WTC11 (cell line): ENCODE results near the gene CCDC12. TPM values are rescaled to one million over a fixed set of nuclear protein-coding genes. Genes with fewer than 3 reads are reported as not detected.

Experiments used
- ATAC-seq: fragments of 200-7000 bp; cut with Tn5 transposase; 2 replicates; pipeline ENCODE4 v1.10.0; 2021; ENCODE audit warnings: mild to moderate bottlenecking, moderate library complexity
- CTCF ChIA-PET: fragments of 300-600 bp; sonication (Branson Sonifier 250); formaldehyde crosslinking; loops from one replicate; lab custom pipeline; 2021; ENCODE audit warnings: antibody characterized with exemption; lab: Charles Lee
- POLR2A ChIA-PET: fragments of 350-600 bp; sonication (Branson Sonifier 250); formaldehyde crosslinking; loops from one replicate; lab custom pipeline; 2021; ENCODE audit warnings: antibody characterized with exemption; lab: Charles Lee
- DNase-seq: peaks from one replicate; pipeline ENCODE4 v3.0.0; 2021; ENCODE audit warnings: low spot score
- H3K27ac Mint-ChIP-seq: 2 replicates; pipeline ENCODE4 v1.8.0; 2021; ENCODE audit warnings: mixed read lengths
- H3K27me3 Mint-ChIP-seq: 2 replicates; pipeline ENCODE4 v1.8.0; 2021; ENCODE audit warnings: low read depth, mild to moderate bottlenecking, moderate library complexity, mixed read lengths
- H3K36me3 Mint-ChIP-seq: 2 replicates; pipeline ENCODE4 v1.8.0; 2021; ENCODE audit warnings: mixed read lengths
- H3K4me1 Mint-ChIP-seq: 2 replicates; pipeline ENCODE4 v1.8.0; 2022; ENCODE audit warnings: mixed read lengths
- H3K4me3 Mint-ChIP-seq: 2 replicates; pipeline ENCODE4 v1.8.0; 2021; ENCODE audit warnings: mild to moderate bottlenecking, moderate library complexity, mixed read lengths
- H3K9me3 Mint-ChIP-seq: 2 replicates; pipeline ENCODE4 v1.8.0; 2021; ENCODE audit warnings: mixed read lengths
- ATF1 ChIP-seq: sonication (generic); formaldehyde crosslinking; IDR thresholded peaks from 2 replicates; pipeline ENCODE4 v1.8.1; 2023; ENCODE audit warnings: mild to moderate bottlenecking, moderate library complexity, missing genetic modification reagents
- CREB1 ChIP-seq: sonication (generic); formaldehyde crosslinking; IDR thresholded peaks from 2 replicates; pipeline ENCODE4 v1.8.0; 2023; ENCODE audit warnings: mild to moderate bottlenecking, missing genetic modification reagents
- EMX1 ChIP-seq: fragments of 250-450 bp; sonication (Bioruptor Pico); IDR thresholded peaks from 2 replicates; pipeline ENCODE4 v1.8.0; 2021; ENCODE audit warnings: mild to moderate bottlenecking
- ESRRA ChIP-seq: sonication (generic); formaldehyde crosslinking; IDR thresholded peaks from 2 replicates; pipeline ENCODE4 v1.8.1; 2022; ENCODE audit warnings: mild to moderate bottlenecking, missing genetic modification reagents, borderline replicate concordance
- ETV6 ChIP-seq: sonication (generic); formaldehyde crosslinking; IDR thresholded peaks from 2 replicates; pipeline ENCODE4 v1.8.1; 2022; ENCODE audit warnings: mild to moderate bottlenecking, missing genetic modification reagents
- FOXP1 ChIP-seq: sonication (generic); formaldehyde crosslinking; IDR thresholded peaks from 2 replicates; pipeline ENCODE4 v1.8.0; 2022; ENCODE audit warnings: missing genetic modification reagents, mild to moderate bottlenecking, moderate library complexity, borderline replicate concordance
- NFYB ChIP-seq: sonication (generic); formaldehyde crosslinking; conservative IDR thresholded peaks from 2 replicates; pipeline ENCODE4 v1.8.0; 2022; ENCODE audit warnings: low read depth, missing genetic modification reagents
- NR1H2 ChIP-seq: sonication (generic); formaldehyde crosslinking; IDR thresholded peaks from 2 replicates; pipeline ENCODE4 v1.9.0; 2021; ENCODE audit warnings: mild to moderate bottlenecking, moderate library complexity, missing genetic modification reagents
- OVOL2 ChIP-seq: fragments of 250-450 bp; sonication (Bioruptor Pico); IDR thresholded peaks from 2 replicates; pipeline ENCODE4 v1.9.0; 2021; ENCODE audit warnings: mild to moderate bottlenecking, borderline replicate concordance
- PRDM15 ChIP-seq: sonication (generic); formaldehyde crosslinking; IDR thresholded peaks from 2 replicates; pipeline ENCODE4 v1.8.0; 2022; ENCODE audit warnings: missing genetic modification reagents
- TP53 ChIP-seq: sonication (generic); formaldehyde crosslinking; IDR thresholded peaks from 2 replicates; pipeline ENCODE4 v1.8.1; 2023; ENCODE audit warnings: mild to moderate bottlenecking, missing genetic modification reagents
- ZBTB21 ChIP-seq: sonication (generic); formaldehyde crosslinking; IDR thresholded peaks from 2 replicates; pipeline ENCODE4 v1.8.1; 2023; ENCODE audit warnings: mild to moderate bottlenecking, missing genetic modification reagents, borderline replicate concordance
- ZNF263 ChIP-seq: sonication (generic); formaldehyde crosslinking; IDR thresholded peaks from 2 replicates; pipeline ENCODE4 v1.8.1; 2022; ENCODE audit warnings: low read depth, mild to moderate bottlenecking, moderate library complexity, missing genetic modification reagents
- ZNF317 ChIP-seq: sonication (generic); formaldehyde crosslinking; IDR thresholded peaks from 2 replicates; pipeline ENCODE4 v1.8.1; 2023; ENCODE audit warnings: low read depth, mild to moderate bottlenecking, moderate library complexity, missing genetic modification reagents, borderline replicate concordance
- total RNA-seq: library from RNA; stranded (reverse); gene quantifications from 3 replicates; pipeline ENCODE4 v1.2.3, GENCODE V29; 2021
- TF ChIP-seq, protein P1 (sequence below): fragments of 200-600 bp; IDR thresholded peaks from 2 replicates; pipeline ENCODE4 v1.8.0; 2022; ENCODE audit warnings: antibody characterized with exemption
- TF ChIP-seq, protein P2 (sequence below): sonication (generic); formaldehyde crosslinking; IDR thresholded peaks from 2 replicates; pipeline ENCODE4 v1.8.0; 2022; ENCODE audit warnings: mild to moderate bottlenecking, missing genetic modification reagents
- TF ChIP-seq, protein P3 (sequence below): fragments of 250-450 bp; sonication (Bioruptor Pico); IDR thresholded peaks from 2 replicates; pipeline ENCODE4 v1.9.0; 2021; ENCODE audit warnings: moderate library complexity, mild to moderate bottlenecking, inconsistent platforms, borderline replicate concordance

CCDC12 gene
- total RNA-seq, 1 experiment from 2014 or later: 59.1 TPM

DNA sequence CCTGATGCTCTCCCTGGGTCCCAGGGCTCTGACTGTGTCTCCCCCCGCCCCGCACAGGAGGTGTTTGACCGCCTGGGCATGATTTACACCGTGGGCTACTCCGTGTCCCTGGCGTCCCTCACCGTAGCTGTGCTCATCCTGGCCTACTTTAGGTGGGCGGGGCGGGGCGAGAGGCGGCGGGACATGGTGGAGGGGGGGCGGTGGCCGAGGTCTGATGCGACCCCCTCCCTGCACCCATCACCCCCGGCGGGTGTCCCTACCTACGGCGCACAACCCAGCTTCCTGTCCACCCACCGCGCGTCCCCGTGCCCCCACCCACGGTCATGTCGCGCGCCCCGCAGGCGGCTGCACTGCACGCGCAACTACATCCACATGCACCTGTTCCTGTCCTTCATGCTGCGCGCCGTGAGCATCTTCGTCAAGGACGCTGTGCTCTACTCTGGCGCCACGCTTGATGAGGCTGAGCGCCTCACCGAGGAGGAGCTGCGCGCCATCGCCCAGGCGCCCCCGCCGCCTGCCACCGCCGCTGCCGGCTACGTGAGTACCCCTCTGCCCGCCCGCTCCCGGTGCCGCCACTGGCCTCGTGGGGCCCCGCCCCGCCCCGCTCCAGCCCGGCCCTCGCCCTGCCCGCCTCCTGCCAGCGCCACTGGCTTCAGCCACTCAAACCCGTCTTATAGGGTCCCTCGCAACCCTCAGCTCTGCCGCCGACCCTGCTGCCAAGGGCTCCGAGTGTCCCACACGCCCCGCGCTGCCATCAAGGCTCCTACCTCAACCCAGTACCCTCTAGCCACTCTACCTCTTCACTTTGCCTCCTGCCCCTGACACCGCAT is 78.0 kb downstream of the CCDC12 start:
- Mint-ChIP-seq H3K9me3 (no peaks in the 10 kb centered on the region), H3K4me3 (peak overlapping the region; percentile 56), H3K36me3 (no peaks in the 10 kb centered on the region), H3K4me1 (no peaks in the 10 kb centered on the region; the same call in 1 of the 2 replicates), H3K27me3 (peaks cover 40% of the 10 kb centered on the region), H3K27ac (no peak overlapping the region)
- POLR2A ChIA-PET: interaction anchor here (0.5 to 1.2 kb wide), 3 partner anchors 50 to 71 kb away, joined by 3 to 5 read pairs (median 4); no protein-coding TSS in a partner anchor
- DNase-seq (peak; percentile 54), ATAC-seq (peak; percentile 39)
- CTCF ChIA-PET: interaction anchor here (0.5 to 2.9 kb wide), 21 partner anchors 8 to 271 kb away, joined by 3 to 41 read pairs (median 3); partner anchors contain the start of genes PRSS50 and PTH1R
- TF ChIP-seq ETV6 (CRISPR knock-in tag): no peak
- TF ChIP-seq ZBTB21 (CRISPR knock-in tag): no peak
- TF ChIP-seq TP53 (CRISPR knock-in tag): 0 out of 2 replicates have a peak, but pooled peaks have one; percentile 40

DNA sequence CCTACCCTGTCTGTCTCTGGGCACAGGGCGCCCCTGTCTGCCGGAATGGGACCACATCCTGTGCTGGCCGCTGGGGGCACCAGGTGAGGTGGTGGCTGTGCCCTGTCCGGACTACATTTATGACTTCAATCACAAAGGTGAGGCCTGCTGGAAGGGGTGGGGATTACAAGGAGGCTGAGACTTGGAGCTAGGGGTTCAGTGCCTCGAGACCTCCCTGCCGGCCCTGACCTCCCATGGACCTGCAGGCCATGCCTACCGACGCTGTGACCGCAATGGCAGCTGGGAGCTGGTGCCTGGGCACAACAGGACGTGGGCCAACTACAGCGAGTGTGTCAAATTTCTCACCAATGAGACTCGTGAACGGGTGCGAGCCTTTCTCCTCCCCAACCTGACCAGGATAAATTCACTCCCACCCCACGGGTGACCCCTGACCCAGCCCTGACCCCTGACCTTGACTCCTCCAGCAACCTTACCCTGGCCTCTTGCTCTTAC is 78.7 kb downstream of the CCDC12 start:
- peak; percentile 13; the same call in 1 of the 2 replicates for ATAC-seq
- ChIA-PET POLR2A (interaction anchor here (0.9 kb wide), 1 partner anchor 50 kb away, joined by 5 read pairs; no protein-coding TSS in a partner anchor), CTCF (interaction anchor here (0.6 to 2.9 kb wide), 21 partner anchors 8 to 234 kb away, joined by 3 to 41 read pairs (median 3); partner anchors contain the start of genes PRSS50 and PTH1R)
- no peak overlapping the region for H3K27ac Mint-ChIP-seq
- peaks cover 47% of the 10 kb centered on the region for H3K27me3 Mint-ChIP-seq
- peaks cover 3% of the 10 kb centered on the region for H3K4me1 Mint-ChIP-seq
- peak overlapping the region; percentile 20; the same call in 1 of the 2 replicates for H3K4me3 Mint-ChIP-seq
- TF ChIP-seq ZNF263 (no peak), ESRRA (CRISPR knock-in tag) (no peak)
- TF ChIP-seq, protein P1, sequence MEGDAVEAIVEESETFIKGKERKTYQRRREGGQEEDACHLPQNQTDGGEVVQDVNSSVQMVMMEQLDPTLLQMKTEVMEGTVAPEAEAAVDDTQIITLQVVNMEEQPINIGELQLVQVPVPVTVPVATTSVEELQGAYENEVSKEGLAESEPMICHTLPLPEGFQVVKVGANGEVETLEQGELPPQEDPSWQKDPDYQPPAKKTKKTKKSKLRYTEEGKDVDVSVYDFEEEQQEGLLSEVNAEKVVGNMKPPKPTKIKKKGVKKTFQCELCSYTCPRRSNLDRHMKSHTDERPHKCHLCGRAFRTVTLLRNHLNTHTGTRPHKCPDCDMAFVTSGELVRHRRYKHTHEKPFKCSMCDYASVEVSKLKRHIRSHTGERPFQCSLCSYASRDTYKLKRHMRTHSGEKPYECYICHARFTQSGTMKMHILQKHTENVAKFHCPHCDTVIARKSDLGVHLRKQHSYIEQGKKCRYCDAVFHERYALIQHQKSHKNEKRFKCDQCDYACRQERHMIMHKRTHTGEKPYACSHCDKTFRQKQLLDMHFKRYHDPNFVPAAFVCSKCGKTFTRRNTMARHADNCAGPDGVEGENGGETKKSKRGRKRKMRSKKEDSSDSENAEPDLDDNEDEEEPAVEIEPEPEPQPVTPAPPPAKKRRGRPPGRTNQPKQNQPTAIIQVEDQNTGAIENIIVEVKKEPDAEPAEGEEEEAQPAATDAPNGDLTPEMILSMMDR: 0 out of 2 replicates have a peak, but pooled peaks have one; percentile 12
- DNase-seq: no peak
- no peaks in the 10 kb centered on the region for H3K36me3 Mint-ChIP-seq
- H3K9me3 Mint-ChIP-seq: no peaks in the 10 kb centered on the region

- DNase-seq: no peak
- CTCF ChIA-PET: interaction anchor here (0.7 to 2.7 kb wide), 5 partner anchors 13 to 234 kb away, joined by 3 to 11 read pairs (median 3); no protein-coding TSS in a partner anchor
- Mint-ChIP-seq H3K9me3 (no peaks in the 10 kb centered on the region), H3K36me3 (no peaks in the 10 kb centered on the region), H3K27me3 (peaks cover 55% of the 10 kb centered on the region), H3K4me3 (no peak overlapping the region), H3K27ac (no peak overlapping the region), H3K4me1 (peaks cover 5% of the 10 kb centered on the region)
- no peak for TF ChIP-seq ETV6 (CRISPR knock-in tag)
- TF ChIP-seq, protein P2, sequence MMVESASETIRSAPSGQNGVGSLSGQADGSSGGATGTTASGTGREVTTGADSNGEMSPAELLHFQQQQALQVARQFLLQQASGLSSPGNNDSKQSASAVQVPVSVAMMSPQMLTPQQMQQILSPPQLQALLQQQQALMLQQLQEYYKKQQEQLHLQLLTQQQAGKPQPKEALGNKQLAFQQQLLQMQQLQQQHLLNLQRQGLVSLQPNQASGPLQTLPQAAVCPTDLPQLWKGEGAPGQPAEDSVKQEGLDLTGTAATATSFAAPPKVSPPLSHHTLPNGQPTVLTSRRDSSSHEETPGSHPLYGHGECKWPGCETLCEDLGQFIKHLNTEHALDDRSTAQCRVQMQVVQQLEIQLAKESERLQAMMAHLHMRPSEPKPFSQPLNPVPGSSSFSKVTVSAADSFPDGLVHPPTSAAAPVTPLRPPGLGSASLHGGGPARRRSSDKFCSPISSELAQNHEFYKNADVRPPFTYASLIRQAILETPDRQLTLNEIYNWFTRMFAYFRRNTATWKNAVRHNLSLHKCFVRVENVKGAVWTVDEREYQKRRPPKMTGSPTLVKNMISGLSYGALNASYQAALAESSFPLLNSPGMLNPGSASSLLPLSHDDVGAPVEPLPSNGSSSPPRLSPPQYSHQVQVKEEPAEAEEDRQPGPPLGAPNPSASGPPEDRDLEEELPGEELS (CRISPR knock-in tag): no peak
- no peak for TF ChIP-seq ATF1 (CRISPR knock-in tag)
- no peak for TF ChIP-seq PRDM15 (CRISPR knock-in tag)
- TF ChIP-seq, protein P3, sequence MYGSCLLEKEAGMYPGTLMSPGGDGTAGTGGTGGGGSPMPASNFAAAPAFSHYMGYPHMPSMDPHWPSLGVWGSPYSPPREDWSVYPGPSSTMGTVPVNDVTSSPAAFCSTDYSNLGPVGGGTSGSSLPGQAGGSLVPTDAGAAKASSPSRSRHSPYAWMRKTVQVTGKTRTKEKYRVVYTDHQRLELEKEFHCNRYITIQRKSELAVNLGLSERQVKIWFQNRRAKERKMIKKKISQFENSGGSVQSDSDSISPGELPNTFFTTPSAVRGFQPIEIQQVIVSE: no peak
- TF ChIP-seq CREB1 (CRISPR knock-in tag): no peak
- no peak for TF ChIP-seq NFYB (CRISPR knock-in tag)
- TF ChIP-seq ZNF317 (CRISPR knock-in tag): no peak
- no peak for TF ChIP-seq TP53 (CRISPR knock-in tag)
- TF ChIP-seq, protein P1: no peak
- TF ChIP-seq NR1H2: no peak
- no peak for TF ChIP-seq EMX1 (CRISPR knock-in tag)
- no peak for TF ChIP-seq FOXP1 (CRISPR knock-in tag)
- TF ChIP-seq OVOL2 (CRISPR knock-in tag): no peak
- POLR2A ChIA-PET: no interaction called here
- no peak for ATAC-seq
Observed at GRCh38 chr3:46897031-46897430, 79.5 kb downstream of the CCDC12 start.
